ENCODE measurements around the gene CDC20B.
"Not testable (repeated sequence)": the region's sequence is repeated elsewhere in the genome, so short reads cannot be mapped to it uniquely, and the experiment has no call there.

Gene CDC20B

GRCh38 chr5:55101556-55102276 is 71.3 kb downstream of the CDC20B start:
- no peak for DNase-seq

- not testable (repeated sequence) for DNase-seq
Measured at GRCh38 chr5:55101148-55101547, 71.8 kb downstream of the CDC20B start.

GRCh38 chr5:55096861-55097260 is 76.1 kb downstream of the CDC20B start:
- DNase-seq, result no peak

- DNase-seq, result no peak
Measured at GRCh38 chr5:55096182-55096581, 76.8 kb downstream of the CDC20B start.

GRCh38 chr5:55091011-55091410 is 82.0 kb downstream of the CDC20B start:
- not testable (repeated sequence) for DNase-seq

GRCh38 chr5:55089301-55089700 is 83.7 kb downstream of the CDC20B start:
- DNase-seq, result not testable (repeated sequence)

GRCh38 chr5:55081541-55081940 is 91.4 kb downstream of the CDC20B start:
- no peak for DNase-seq

GRCh38 chr5:55073211-55073610 is 99.8 kb downstream of the CDC20B start:
- no peak for DNase-seq

GRCh38 chr5:55072666-55073065 is 100.3 kb downstream of the CDC20B start:
- no peak for DNase-seq

- DNase-seq, result no peak
Measured at GRCh38 chr5:55071413-55071812, 101.6 kb downstream of the CDC20B start.

- no peak for DNase-seq
Measured at GRCh38 chr5:55070968-55071367, 102.0 kb downstream of the CDC20B start.

GRCh38 chr5:55066277-55066676 is 106.7 kb downstream of the CDC20B start:
- no peak for DNase-seq

GRCh38 chr5:55064523-55064922 is 108.5 kb downstream of the CDC20B start:
- DNase-seq, result no peak

GRCh38 chr5:55063899-55064298 is 109.1 kb downstream of the CDC20B start:
- no peak for DNase-seq

- DNase-seq, result peak; percentile 76
Measured at GRCh38 chr5:55063220-55063863, 109.6 kb downstream of the CDC20B start.

All from NCI-H226 (cell line).